HG03469 (cell line): ENCODE data around the gene SALL2.
"Not testable (repeated sequence)": the region's sequence is repeated elsewhere in the genome, so short reads cannot be mapped to it uniquely, and the experiment has no call there.

Source experiments
- ATAC-seq: cut with Tn5 transposase; IDR thresholded peaks from one replicate; pipeline ENCODE4 v1.9.1; 2021; ENCODE audit warnings: mild to moderate bottlenecking, moderate library complexity, moderate number of reproducible peaks; ENCODE audit not compliant: unreplicated experiment

SALL2 gene

GRCh38 chr14:21525962-21526671 lies at the start of gene SALL2:
TSS of gene SALL2 (minus strand) at chr14:21526346. CDS start at chr14:21526127, 219 bp downstream.
- no peak for ATAC-seq

- ATAC-seq = no peak
Measured at GRCh38 chr14:21575661-21576060, 49.5 kb upstream of the SALL2 start.

GRCh38 chr14:21572604-21573003 lies 46.5 kb upstream of the SALL2 start:
- no peak for ATAC-seq

GRCh38 chr14:21558703-21559170 lies 32.6 kb upstream of the SALL2 start:
- no peak for ATAC-seq

GRCh38 chr14:21557084-21557901 lies 31.1 kb upstream of the SALL2 start:
- ATAC-seq = no peak

- no peak for ATAC-seq
Measured at GRCh38 chr14:21556378-21557083, 30.4 kb upstream of the SALL2 start.

- no peak for ATAC-seq
Measured at GRCh38 chr14:21553266-21553665, 27.1 kb upstream of the SALL2 start.

GRCh38 chr14:21544588-21544987 lies 18.4 kb upstream of the SALL2 start:
- ATAC-seq = not testable (repeated sequence)

- no peak for ATAC-seq
Measured at GRCh38 chr14:21543963-21544362, 17.8 kb upstream of the SALL2 start.

- ATAC-seq = no peak
Measured at GRCh38 chr14:21543521-21543960, 17.4 kb upstream of the SALL2 start.

GRCh38 chr14:21541413-21542074 lies 15.4 kb upstream of the SALL2 start:
- ATAC-seq = no peak

GRCh38 chr14:21539189-21539940 lies 13.2 kb upstream of the SALL2 start:
- ATAC-seq = no peak

- ATAC-seq = no peak
Measured at GRCh38 chr14:21537090-21537424, 10.9 kb upstream of the SALL2 start.

- ATAC-seq = no peak
Measured at GRCh38 chr14:21536418-21537089, 10.4 kb upstream of the SALL2 start.

GRCh38 chr14:21535545-21536417 lies 9.6 kb upstream of the SALL2 start:
- ATAC-seq = no peak

- no peak for ATAC-seq
Measured at GRCh38 chr14:21534576-21534975, 8.4 kb upstream of the SALL2 start.

- ATAC-seq = no peak
Measured at GRCh38 chr14:21533294-21533693, 7.1 kb upstream of the SALL2 start.

- ATAC-seq = no peak
Measured at GRCh38 chr14:21529515-21529914, 3.4 kb upstream of the SALL2 start.
